Gastroesophageal sphincter (tissue), 3 donors: ENCODE data around the gene TNS3.

Experiments
- CTCF ChIP-seq, 4 experiments: fragments of 200-600 bp in 2 of 4; fragments of 450-650 bp in 2 of 4; sonication (generic) in 1 of 4; IDR thresholded peaks; one replicate each; pipeline ENCODE4 v1.5.1; 2017 to 2019; ENCODE audit warnings: antibody characterized with exemption in 4 of 4, mild to moderate bottlenecking in 2 of 4, moderate library complexity in 2 of 4
- POLR2A ChIP-seq, 2 donors: fragments of 450-650 bp; IDR thresholded peaks; one replicate each; pipeline ENCODE4 v1.6.1; 2017; ENCODE audit warnings: antibody characterized with exemption in 2 of 2, mild to moderate bottlenecking in 2 of 2, moderate library complexity in 1 of 2
- POLR2AphosphoS5 ChIP-seq: sonication (generic); formaldehyde crosslinking; IDR thresholded peaks from one replicate; pipeline ENCODE4 v1.6.1; 2017; ENCODE audit warnings: antibody characterized with exemption

GRCh38 chr7:47248797-47249196 lies 333.1 kb downstream of the TNS3 start:
- TF ChIP-seq CTCF (IDR thresholded peaks at IDR 0.05) (no peak), POLR2AphosphoS5 (no peak), POLR2A (IDR thresholded peaks at IDR 0.05) (no peak)
